Bronchial epithelial cell (primary cell): Measurements from ENCODE around the gene PSMD13. TPM values are rescaled to one million over a fixed set of nuclear protein-coding genes. Genes with fewer than 3 reads are reported as not detected.

Experiments used
- DNase-seq: peaks from one replicate; pipeline ENCODE4 v3.0.0-alpha.2; 2010; ENCODE audit warnings: low read depth
- FAIRE-seq: peaks from 2 replicates; lab custom pipeline; 2011; peaks lifted over from hg19 to GRCh38; lab: Jason Lieb, UNC
- H3K27me3 ChIP-seq: 2 replicates; pipeline ENCODE4 v1.5.1; 2011; ENCODE audit warnings: low read length; ENCODE audit not compliant: control insufficient read depth, insufficient read depth
- H3K36me3 ChIP-seq: 2 replicates; pipeline ENCODE4 v1.5.1; 2011; ENCODE audit warnings: low read length; ENCODE audit not compliant: control insufficient read depth, insufficient read depth
- H3K4me3 ChIP-seq: 2 replicates; pipeline ENCODE4 v1.5.1; 2011; ENCODE audit warnings: mild to moderate bottlenecking, low read depth, low read length, control low read depth
- total RNA-seq: library from RNA; depleted of rRNA; stranded (reverse); fragments of >200 nt; gene quantifications from 2 replicates; pipeline ENCODE4 v1.2.1, GENCODE V29; 2014
- TF ChIP-seq, protein P1 (sequence below): IDR thresholded peaks from 2 replicates; pipeline ENCODE4 v1.5.1; 2011; ENCODE audit warnings: mild to moderate bottlenecking, moderate library complexity, low read length, control low read depth, inconsistent platforms; ENCODE audit not compliant: insufficient read depth, severe bottlenecking

The PSMD13 gene
- total RNA-seq, 1 donor from 2014 or later = 146 TPM

DNA sequence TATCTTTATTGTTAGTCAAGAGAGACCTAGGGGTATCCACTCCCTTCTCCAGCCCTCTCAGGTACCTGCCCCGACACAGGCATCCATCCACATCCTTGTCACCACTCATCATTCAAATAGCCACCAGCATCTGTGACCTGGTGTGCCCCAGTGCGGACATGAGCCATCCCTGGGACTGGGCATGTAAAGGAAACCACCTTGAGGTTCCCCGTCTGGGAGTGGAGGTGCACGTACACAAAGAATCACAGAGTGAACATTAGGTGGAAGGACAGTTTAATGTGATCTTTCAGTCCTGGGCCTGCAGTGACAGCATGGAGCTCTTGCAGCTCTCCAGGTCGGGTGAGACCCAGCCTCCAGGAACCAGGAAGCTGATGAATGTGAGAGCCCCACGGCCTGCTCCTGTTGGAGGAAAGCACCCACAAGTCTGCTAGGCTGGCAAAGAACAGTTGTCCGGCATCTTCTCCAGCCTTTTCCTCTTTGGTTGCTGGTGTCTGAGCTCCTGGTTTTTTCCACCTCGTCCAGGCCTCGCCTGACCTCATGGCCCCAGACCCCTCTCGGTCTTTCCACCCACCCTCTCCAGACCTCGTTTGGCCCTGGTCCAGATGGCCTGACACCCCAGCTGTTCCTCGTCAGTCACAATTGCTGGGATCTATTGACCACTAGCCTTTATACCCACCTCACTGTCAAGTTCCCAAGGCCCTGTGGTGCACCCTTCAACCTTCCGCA, 16.5 kb downstream of the PSMD13 start:
- Histone ChIP-seq H3K27me3 (no peaks in the 10 kb centered on the region), H3K36me3 (peaks cover 22% of the 10 kb centered on the region), H3K4me3 (no peak overlapping the region)
- DNase-seq (no peak), FAIRE-seq (peak; percentile 23)
- TF ChIP-seq, protein P1, sequence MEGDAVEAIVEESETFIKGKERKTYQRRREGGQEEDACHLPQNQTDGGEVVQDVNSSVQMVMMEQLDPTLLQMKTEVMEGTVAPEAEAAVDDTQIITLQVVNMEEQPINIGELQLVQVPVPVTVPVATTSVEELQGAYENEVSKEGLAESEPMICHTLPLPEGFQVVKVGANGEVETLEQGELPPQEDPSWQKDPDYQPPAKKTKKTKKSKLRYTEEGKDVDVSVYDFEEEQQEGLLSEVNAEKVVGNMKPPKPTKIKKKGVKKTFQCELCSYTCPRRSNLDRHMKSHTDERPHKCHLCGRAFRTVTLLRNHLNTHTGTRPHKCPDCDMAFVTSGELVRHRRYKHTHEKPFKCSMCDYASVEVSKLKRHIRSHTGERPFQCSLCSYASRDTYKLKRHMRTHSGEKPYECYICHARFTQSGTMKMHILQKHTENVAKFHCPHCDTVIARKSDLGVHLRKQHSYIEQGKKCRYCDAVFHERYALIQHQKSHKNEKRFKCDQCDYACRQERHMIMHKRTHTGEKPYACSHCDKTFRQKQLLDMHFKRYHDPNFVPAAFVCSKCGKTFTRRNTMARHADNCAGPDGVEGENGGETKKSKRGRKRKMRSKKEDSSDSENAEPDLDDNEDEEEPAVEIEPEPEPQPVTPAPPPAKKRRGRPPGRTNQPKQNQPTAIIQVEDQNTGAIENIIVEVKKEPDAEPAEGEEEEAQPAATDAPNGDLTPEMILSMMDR = no peak

DNA sequence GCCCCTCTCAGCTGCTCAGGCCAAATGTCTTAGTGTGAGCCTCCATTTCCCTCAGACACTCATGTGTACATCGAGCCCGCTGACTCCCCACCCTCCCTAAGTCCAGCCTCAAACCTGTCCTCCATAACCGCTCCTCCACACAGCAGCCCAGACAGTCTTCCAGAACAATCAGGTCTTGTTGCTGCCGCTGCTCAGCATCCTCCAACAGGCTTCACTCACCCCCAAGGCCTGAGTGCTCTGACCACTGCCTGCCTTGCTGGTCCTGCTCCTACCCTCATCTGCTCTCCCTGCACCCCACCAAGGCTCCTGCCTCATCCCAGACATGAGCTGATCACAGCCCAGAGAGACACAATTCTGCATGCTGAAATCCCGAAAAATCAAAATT, 17.1 kb downstream of the PSMD13 start:
- TF ChIP-seq, protein P1 = no peak
- H3K27me3 ChIP-seq = no peaks in the 10 kb centered on the region
- H3K36me3 ChIP-seq = peaks cover 19% of the 10 kb centered on the region
- DNase-seq = no peak
- H3K4me3 ChIP-seq = no peak overlapping the region
- FAIRE-seq = no peak

DNA sequence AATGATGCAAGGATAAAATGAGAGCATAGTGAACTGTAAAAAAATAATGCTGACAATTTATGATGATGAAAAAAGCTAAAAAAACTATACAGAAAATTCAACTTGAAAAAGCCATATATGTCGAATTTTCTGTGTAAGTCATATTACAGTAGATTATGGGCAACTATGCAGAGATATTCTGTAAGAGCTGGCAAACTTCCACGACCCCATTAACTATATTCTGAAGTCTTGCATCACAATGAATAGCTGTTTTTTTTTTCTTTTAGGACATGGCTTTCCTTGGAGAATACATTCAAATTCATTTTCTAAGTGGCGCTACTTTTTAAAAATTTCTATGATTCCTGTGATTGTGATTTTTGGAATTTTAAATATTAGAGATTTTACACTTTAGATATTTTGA, 18.4 kb downstream of the PSMD13 start:
- H3K27me3 ChIP-seq = no peaks in the 10 kb centered on the region
- DNase-seq (no peak), FAIRE-seq (no peak)
- peaks cover 15% of the 10 kb centered on the region for H3K36me3 ChIP-seq
- no peak overlapping the region for H3K4me3 ChIP-seq
- TF ChIP-seq, protein P1 = no peak

DNA sequence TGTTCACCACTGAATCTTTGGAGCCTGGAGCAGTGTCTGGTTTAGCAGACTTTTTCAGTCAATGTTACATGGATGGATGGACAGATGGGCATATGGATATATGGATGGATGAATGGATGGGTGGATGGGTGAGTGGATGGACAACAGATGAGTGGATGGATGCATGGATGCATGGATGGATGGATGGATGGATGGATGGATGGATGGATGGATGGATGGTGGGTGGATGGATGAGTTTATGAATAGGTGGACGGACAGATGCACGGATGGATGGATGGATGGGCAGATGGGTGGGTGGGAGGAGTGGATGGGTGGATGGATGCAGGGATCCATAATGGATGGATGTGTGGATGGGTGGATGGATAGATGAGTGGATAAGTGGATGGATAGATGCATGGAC, 19.0 kb downstream of the PSMD13 start:
- TF ChIP-seq, protein P1 = no peak
- no peak for FAIRE-seq
- no peaks in the 10 kb centered on the region for H3K27me3 ChIP-seq
- H3K36me3 ChIP-seq = peaks cover 12% of the 10 kb centered on the region
- H3K4me3 ChIP-seq = no peak overlapping the region
- DNase-seq = no peak

DNA sequence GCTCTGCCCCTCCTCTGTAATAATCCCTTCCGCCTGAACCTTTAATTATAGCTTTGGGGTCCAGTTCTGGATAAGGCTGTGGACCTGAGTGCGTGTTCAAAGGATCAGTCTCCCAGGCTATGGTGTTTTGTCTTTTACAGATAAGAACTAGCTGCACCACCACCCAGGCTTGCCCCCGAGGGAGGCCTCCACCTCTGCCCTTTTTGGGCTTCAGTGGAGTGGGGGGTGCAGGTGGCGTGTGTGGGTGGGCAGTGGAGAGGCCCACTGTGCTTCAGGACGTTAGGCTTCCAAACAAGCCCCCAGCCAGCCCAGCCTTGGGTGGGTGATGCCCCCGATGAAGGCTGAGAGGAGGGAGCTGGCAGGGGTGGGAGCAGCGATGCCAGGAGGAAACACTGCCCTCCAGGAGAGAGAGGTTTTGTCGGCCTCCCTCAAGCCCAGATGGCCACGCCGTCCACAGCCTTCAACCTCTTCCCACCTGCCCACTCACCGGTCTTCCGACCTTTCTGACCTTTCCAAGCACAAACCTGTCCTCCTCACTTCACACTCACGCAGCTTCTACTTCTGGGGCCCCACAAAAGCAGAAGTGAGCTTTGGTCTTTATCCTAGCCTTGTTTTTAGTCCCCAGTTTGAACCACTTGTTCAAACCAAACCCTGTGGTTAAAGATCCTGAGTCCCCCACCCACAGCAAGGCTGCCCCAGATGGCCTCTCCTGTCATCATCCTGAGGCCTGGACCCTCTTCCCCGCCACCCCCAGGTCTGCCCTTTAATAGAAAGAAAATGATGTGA, 20.4 kb downstream of the PSMD13 start:
- DNase-seq (no peak), FAIRE-seq (no peak)
- TF ChIP-seq, protein P1 = no peak
- Histone ChIP-seq H3K27me3 (no peaks in the 10 kb centered on the region), H3K4me3 (no peak overlapping the region), H3K36me3 (peaks cover 4% of the 10 kb centered on the region)
